BE2C (cell line): Measurements from ENCODE around the gene PIEZO1.

Experiments used
- DNase-seq: peaks from one replicate; pipeline ENCODE4 v3.0.0-alpha.2; 2020
- H3K27me3 ChIP-seq: fragments of 250-450 bp; sonication (Bioruptor Pico); 2 replicates; pipeline ENCODE4 v1.5.1; 2020; ENCODE audit warnings: mild to moderate bottlenecking
- H3K36me3 ChIP-seq: fragments of 250-450 bp; sonication (Bioruptor Pico); 2 replicates; pipeline ENCODE4 v1.5.1; 2020; ENCODE audit warnings: mild to moderate bottlenecking
- H3K4me1 ChIP-seq: fragments of 250-450 bp; sonication (Bioruptor Pico); 2 replicates; pipeline ENCODE4 v1.5.1; 2020
- H3K4me3 ChIP-seq: 2 replicates; pipeline ENCODE4 v1.5.1; 2011; ENCODE audit warnings: low read depth, low read length
- H3K9me3 ChIP-seq: fragments of 250-450 bp; sonication (Bioruptor Pico); 2 replicates; pipeline ENCODE4 v1.5.1; 2020
- CTCF ChIP-seq: IDR thresholded peaks from 2 replicates; pipeline ENCODE4 v1.5.1; 2012; ENCODE audit warnings: mild to moderate bottlenecking, low read depth, low read length

PIEZO1 gene

GRCh38 chr16:88722784-88723506 lies 62.1 kb downstream of the PIEZO1 start:
- no peak for DNase-seq
- H3K4me3 ChIP-seq, result no peak overlapping the region
- peaks cover 22% of the 10 kb centered on the region for H3K4me1 ChIP-seq
- TF ChIP-seq CTCF, result no peak
- no peaks in the 10 kb centered on the region for H3K27me3 ChIP-seq
- H3K9me3 ChIP-seq, result peaks cover 3% of the 10 kb centered on the region; the same call in 1 of the 2 replicates
- H3K36me3 ChIP-seq, result peaks cover 6% of the 10 kb centered on the region

DNA sequence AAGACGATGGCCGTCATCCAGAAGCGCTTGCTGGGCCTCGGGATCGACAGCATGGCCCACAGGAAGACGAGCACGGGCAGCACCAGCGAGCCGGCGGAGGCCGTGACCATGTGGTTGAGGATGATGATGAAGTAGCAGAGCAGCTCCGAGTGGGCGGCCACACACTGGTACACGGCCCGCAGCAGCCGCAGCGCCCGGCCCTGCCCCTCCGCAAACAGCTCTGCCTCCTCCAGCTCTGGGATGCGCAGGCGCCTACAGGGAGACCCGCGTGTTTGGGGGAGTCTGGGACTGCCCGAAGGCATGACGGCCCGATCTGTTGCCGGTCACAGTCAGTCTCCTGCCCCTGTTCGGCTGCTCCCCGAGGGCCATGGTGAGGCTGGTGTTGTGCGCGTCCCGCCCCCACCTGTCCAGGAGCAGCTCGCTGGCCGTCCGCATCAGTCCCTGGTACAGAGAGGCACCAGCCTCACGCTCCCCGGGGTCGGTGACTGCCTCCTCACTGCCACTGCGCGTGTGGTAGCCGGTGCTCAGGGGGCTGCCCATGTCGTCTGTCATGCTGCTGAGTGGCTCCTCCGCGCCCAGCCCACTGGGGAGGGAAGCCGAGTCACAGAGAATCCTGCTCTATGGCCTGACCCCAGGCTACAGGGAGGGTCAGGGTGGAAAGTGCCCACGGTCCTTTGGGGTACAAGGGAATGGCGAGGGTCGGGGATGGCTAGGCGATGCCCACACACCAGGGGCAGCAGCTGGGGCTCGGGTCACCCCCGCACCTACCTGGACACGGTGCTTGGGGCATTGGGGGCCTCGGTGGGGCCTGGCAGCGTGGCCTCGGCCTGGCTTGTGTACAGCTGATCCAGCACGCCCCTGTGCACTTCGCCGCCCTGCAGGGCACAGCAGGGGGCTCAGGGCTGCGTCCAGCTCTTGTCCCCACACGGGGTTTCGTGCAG lies 62.9 kb downstream of the PIEZO1 start:
- no peak for DNase-seq
- no peak overlapping the region for H3K4me3 ChIP-seq
- no peaks in the 10 kb centered on the region for H3K27me3 ChIP-seq
- no peak for TF ChIP-seq CTCF
- peaks cover 15% of the 10 kb centered on the region for H3K4me1 ChIP-seq
- H3K9me3 ChIP-seq, result no peaks in the 10 kb centered on the region
- peaks cover 9% of the 10 kb centered on the region for H3K36me3 ChIP-seq

GRCh38 chr16:88721236-88721635 lies 63.8 kb downstream of the PIEZO1 start:
- peaks cover 14% of the 10 kb centered on the region for H3K4me1 ChIP-seq
- no peak overlapping the region for H3K4me3 ChIP-seq
- H3K9me3 ChIP-seq, result no peaks in the 10 kb centered on the region
- peaks cover 14% of the 10 kb centered on the region for H3K36me3 ChIP-seq
- DNase-seq, result no peak
- no peaks in the 10 kb centered on the region for H3K27me3 ChIP-seq
- TF ChIP-seq CTCF, result no peak

GRCh38 chr16:88720396-88720970 lies 64.5 kb downstream of the PIEZO1 start:
- peaks cover 20% of the 10 kb centered on the region for H3K36me3 ChIP-seq
- no peak for TF ChIP-seq CTCF
- H3K9me3 ChIP-seq, result no peaks in the 10 kb centered on the region
- H3K27me3 ChIP-seq, result no peaks in the 10 kb centered on the region
- no peak overlapping the region for H3K4me3 ChIP-seq
- DNase-seq, result no peak
- H3K4me1 ChIP-seq, result peaks cover 6% of the 10 kb centered on the region

GRCh38 chr16:88719933-88720296 lies 65.1 kb downstream of the PIEZO1 start:
- no peaks in the 10 kb centered on the region for H3K27me3 ChIP-seq
- TF ChIP-seq CTCF, result no peak
- H3K4me1 ChIP-seq, result peaks cover 4% of the 10 kb centered on the region
- DNase-seq, result no peak
- no peaks in the 10 kb centered on the region for H3K9me3 ChIP-seq
- no peak overlapping the region for H3K4me3 ChIP-seq
- H3K36me3 ChIP-seq, result peaks cover 21% of the 10 kb centered on the region
